HG03159 (cell line): ENCODE data around the gene PRPF8.
A peak's percentile ranks its signal among the peaks of the same experiment; 100 is the strongest.

ENCODE experiments used
- ATAC-seq: cut with Tn5 transposase; IDR thresholded peaks from one replicate; pipeline ENCODE4 v1.9.1; 2021; ENCODE audit warnings: mild to moderate bottlenecking, moderate library complexity; ENCODE audit not compliant: unreplicated experiment

Gene PRPF8

GRCh38 chr17:1627982-1628855, 56.4 kb downstream of the PRPF8 start, which contains the start of gene SLC43A2:
SLC43A2 (minus strand) TSS chr17:1628834; CDS start chr17:1627874, 960 bp downstream.
- ATAC-seq: peak; percentile 53

GRCh38 chr17:1627182-1627981, 57.3 kb downstream of the PRPF8 start:
- no peak for ATAC-seq

- ATAC-seq: no peak
These were observed 58.3 kb downstream of the PRPF8 start for GRCh38 chr17:1626333-1626732.

GRCh38 chr17:1625581-1625980, 59.1 kb downstream of the PRPF8 start:
- ATAC-seq: no peak

GRCh38 chr17:1625053-1625452, 59.6 kb downstream of the PRPF8 start:
- ATAC-seq: no peak

- no peak for ATAC-seq
These were observed 60.0 kb downstream of the PRPF8 start for GRCh38 chr17:1624650-1625049.

GRCh38 chr17:1623057-1623630, 61.5 kb downstream of the PRPF8 start:
- no peak for ATAC-seq

GRCh38 chr17:1621273-1621954, 63.3 kb downstream of the PRPF8 start:
- ATAC-seq: no peak

GRCh38 chr17:1620486-1620885, 64.2 kb downstream of the PRPF8 start:
- ATAC-seq: no peak

GRCh38 chr17:1617620-1618174, 67.0 kb downstream of the PRPF8 start:
- ATAC-seq: no peak

- ATAC-seq: no peak
These were observed 68.6 kb downstream of the PRPF8 start for GRCh38 chr17:1616101-1616500.

- no peak for ATAC-seq
These were observed 72.3 kb downstream of the PRPF8 start for GRCh38 chr17:1612400-1612799.

GRCh38 chr17:1611715-1612114, 73.0 kb downstream of the PRPF8 start:
- no peak for ATAC-seq

GRCh38 chr17:1608676-1609075, 76.0 kb downstream of the PRPF8 start:
- no peak for ATAC-seq

GRCh38 chr17:1607971-1608320, 76.7 kb downstream of the PRPF8 start:
- ATAC-seq: no peak

- ATAC-seq: no peak
These were observed 78.2 kb downstream of the PRPF8 start for GRCh38 chr17:1606352-1606985.

- ATAC-seq: no peak
These were observed 78.9 kb downstream of the PRPF8 start for GRCh38 chr17:1605681-1606351.

GRCh38 chr17:1604831-1605528, 79.7 kb downstream of the PRPF8 start:
- no peak for ATAC-seq

- ATAC-seq: no peak
These were observed 83.1 kb downstream of the PRPF8 start for GRCh38 chr17:1601571-1601970.
